Measurements from ENCODE around the gene SLC18A2. TPM values are rescaled to one million over a fixed set of nuclear protein-coding genes. Genes with fewer than 3 reads are reported as not detected.

Gene SLC18A2
- total RNA-seq, 1 donor from 2014 or later, result 1.0 TPM

DNA sequence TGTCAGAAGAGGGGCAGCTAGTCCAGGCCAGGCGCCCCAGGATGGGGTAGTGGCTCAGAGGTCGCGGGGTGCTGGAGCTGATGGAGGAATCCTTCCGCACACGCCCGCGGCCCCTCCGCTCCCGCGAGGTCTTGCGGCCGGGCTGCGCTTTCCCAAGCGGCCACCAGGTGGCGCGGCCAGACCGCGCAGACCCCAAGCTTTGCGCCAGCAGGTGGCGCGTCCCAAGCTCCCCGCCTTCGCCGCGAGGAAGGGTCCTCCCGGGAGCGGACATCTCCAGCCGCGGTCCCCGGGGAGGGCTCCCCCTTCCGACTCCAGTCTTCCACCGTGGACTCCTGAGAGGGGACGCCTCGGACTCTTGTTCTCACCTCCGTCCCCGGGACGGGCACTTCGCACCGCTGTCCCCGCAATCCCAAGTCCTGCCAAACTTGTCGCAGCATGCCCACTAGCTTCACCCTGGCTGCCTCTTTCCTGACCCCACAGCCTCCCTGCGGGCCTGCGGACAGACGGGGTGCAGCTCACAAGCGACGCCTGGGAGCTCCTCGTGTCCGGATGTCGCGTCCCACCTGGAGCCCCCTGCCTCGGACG, 24.2 kb upstream of the SLC18A2 start:
- H3K9ac ChIP-seq (ENCODE audit: low read depth in 1 of 3, low read length in 3 of 3), result peak overlapping the region in 2 of 3 donors; percentile 38 to 54
- peaks cover 34 to 54% (median 51%) of the 10 kb centered on the region in 3 donors for H3K27me3 ChIP-seq (ENCODE audit: control insufficient read depth in 3 of 3, insufficient read depth in 3 of 3, low read length in 3 of 3)

DNA sequence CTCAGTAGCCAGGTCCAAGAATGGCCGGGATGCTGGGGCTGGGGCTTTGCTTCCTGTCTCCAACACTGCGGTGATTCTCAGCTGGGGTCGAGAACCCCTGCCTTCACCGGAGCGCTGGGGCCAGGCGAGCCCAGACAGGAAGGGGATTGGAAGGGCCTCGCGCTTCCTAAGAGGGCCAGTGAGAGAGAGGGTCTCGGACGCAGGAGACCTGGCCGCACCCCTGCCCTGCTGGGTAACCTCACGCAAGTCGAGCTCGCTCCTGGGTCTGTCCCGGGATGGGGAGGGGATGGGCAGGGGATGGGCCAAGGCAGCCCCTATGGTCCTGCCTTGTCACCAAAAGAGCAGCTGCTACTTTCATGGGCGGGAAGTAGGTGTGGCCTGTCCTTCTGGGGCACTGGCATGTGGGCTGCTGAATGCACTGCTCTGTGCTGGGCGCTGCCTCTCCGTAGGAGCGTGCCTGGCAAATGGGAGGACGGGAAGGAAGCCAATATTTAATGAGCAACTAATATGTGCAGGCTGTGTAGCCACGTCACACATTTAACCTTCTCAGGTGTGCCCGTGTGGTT, 23.6 kb upstream of the SLC18A2 start:
- Histone ChIP-seq H3K9ac (ENCODE audit: low read depth in 1 of 3, low read length in 3 of 3) (peak overlapping the region in 1 of 3 donors; percentile 54), H3K36me3 (ENCODE audit: control insufficient read depth in 3 of 3, insufficient read depth in 3 of 3, low read length in 3 of 3) (no peaks in the 10 kb centered on the region), H3K27ac (ENCODE audit: low read depth, low read length) (no peak overlapping the region), H3K27me3 (ENCODE audit: control insufficient read depth in 3 of 3, insufficient read depth in 3 of 3, low read length in 3 of 3) (peaks cover 34 to 54% (median 52%) of the 10 kb centered on the region in 3 donors), H3K4me3 (ENCODE audit: low read length in 3 of 3) (peak overlapping the region; percentile 52 to 66 (median 57)), H3K9me3 (ENCODE audit: control insufficient read depth in 3 of 3, low read length in 3 of 3) (peaks cover 0 to 4% (median 4%) of the 10 kb centered on the region in 3 donors), H3K4me1 (ENCODE audit: control insufficient read depth in 3 of 3, insufficient read depth in 3 of 3, low read length in 3 of 3) (peaks cover 7 to 12% (median 9%) of the 10 kb centered on the region in 3 donors)

More for the DNA sequence above, 24.2 kb upstream of the SLC18A2 start:
- H3K36me3 ChIP-seq (ENCODE audit: control insufficient read depth in 3 of 3, insufficient read depth in 3 of 3, low read length in 3 of 3), result no peaks in the 10 kb centered on the region
- H3K9me3 ChIP-seq (ENCODE audit: control insufficient read depth in 3 of 3, low read length in 3 of 3), result peaks cover 0 to 4% (median 4%) of the 10 kb centered on the region in 3 donors
- no peak overlapping the region for H3K27ac ChIP-seq (ENCODE audit: low read depth, low read length)
- peak overlapping the region; percentile 52 to 66 (median 57) for H3K4me3 ChIP-seq (ENCODE audit: low read length in 3 of 3)
- H3K4me1 ChIP-seq (ENCODE audit: control insufficient read depth in 3 of 3, insufficient read depth in 3 of 3, low read length in 3 of 3), result peaks cover 7 to 12% (median 9%) of the 10 kb centered on the region in 3 donors

DNA sequence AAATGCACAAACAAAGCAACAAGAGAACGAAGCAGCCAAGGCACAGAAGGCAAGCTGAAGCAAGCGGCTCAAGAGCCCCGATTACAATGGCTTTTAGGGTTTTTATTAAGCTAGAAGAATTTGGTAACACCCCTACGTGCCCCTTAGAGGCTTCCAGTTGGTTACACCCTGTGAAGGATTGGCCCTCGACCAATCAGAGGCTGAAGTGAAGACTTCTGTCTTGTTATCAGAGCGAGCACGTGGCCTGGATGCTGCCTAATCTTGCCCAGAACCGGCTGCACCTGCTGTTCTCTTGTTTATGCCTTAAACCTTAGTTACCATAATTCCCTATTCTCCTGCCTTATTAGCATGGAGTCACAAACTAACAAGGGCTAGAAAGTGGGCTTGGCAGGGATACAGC, 22.3 kb upstream of the SLC18A2 start:
- Histone ChIP-seq H3K27ac (ENCODE audit: low read depth, low read length) (no peak overlapping the region), H3K27me3 (ENCODE audit: control insufficient read depth in 3 of 3, insufficient read depth in 3 of 3, low read length in 3 of 3) (peaks cover 34 to 58% (median 51%) of the 10 kb centered on the region in 3 donors), H3K9me3 (ENCODE audit: control insufficient read depth in 3 of 3, low read length in 3 of 3) (no peaks in the 10 kb centered on the region)

DNA sequence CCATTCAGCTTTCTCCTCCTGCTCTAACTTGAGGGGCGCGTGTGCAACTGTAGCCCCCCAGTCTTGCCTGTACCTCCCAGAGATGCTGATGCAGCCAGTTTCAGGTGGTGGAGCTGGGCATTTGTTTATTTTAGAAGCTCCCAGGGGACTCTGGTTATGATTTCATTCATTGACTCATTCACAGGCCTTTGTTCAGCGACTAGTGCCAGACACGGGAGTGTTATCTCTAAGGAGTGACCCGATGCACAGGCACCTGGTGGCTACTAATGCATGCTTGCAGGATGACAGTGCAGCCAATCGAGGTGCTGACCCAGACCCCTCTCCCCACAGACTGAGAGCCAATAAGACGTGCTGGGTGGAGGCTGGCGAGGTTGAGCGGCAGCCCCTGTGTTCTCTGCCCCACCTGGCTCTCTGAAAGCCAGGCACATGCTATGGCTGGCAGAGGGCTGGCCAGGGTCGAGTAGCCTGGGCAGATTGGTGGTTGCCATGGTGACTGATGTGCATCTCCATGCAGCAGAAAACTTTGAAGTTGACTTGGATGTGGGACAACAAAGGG, 19.7 kb upstream of the SLC18A2 start:
- peaks cover 7 to 11% (median 9%) of the 10 kb centered on the region in 3 donors for H3K4me1 ChIP-seq (ENCODE audit: control insufficient read depth in 3 of 3, insufficient read depth in 3 of 3, low read length in 3 of 3)
- no peaks in the 10 kb centered on the region for H3K36me3 ChIP-seq (ENCODE audit: control insufficient read depth in 3 of 3, insufficient read depth in 3 of 3, low read length in 3 of 3)
- H3K9me3 ChIP-seq (ENCODE audit: control insufficient read depth in 3 of 3, low read length in 3 of 3), result no peaks in the 10 kb centered on the region
- no peak overlapping the region for H3K27ac ChIP-seq (ENCODE audit: low read depth, low read length)
- H3K27me3 ChIP-seq (ENCODE audit: control insufficient read depth in 3 of 3, insufficient read depth in 3 of 3, low read length in 3 of 3), result peaks cover 17 to 47% (median 31%) of the 10 kb centered on the region in 3 donors
- no peak overlapping the region for H3K9ac ChIP-seq (ENCODE audit: low read depth in 1 of 3, low read length in 3 of 3)
- H3K4me3 ChIP-seq (ENCODE audit: low read length in 3 of 3), result no peak overlapping the region

More for the DNA sequence above, 22.3 kb upstream of the SLC18A2 start:
- peaks cover 7 to 12% (median 9%) of the 10 kb centered on the region in 3 donors for H3K4me1 ChIP-seq (ENCODE audit: control insufficient read depth in 3 of 3, insufficient read depth in 3 of 3, low read length in 3 of 3)
- H3K9ac ChIP-seq (ENCODE audit: low read depth in 1 of 3, low read length in 3 of 3), result no peak overlapping the region
- no peak overlapping the region for H3K4me3 ChIP-seq (ENCODE audit: low read length in 3 of 3)
- H3K36me3 ChIP-seq (ENCODE audit: control insufficient read depth in 3 of 3, insufficient read depth in 3 of 3, low read length in 3 of 3), result no peaks in the 10 kb centered on the region

DNA sequence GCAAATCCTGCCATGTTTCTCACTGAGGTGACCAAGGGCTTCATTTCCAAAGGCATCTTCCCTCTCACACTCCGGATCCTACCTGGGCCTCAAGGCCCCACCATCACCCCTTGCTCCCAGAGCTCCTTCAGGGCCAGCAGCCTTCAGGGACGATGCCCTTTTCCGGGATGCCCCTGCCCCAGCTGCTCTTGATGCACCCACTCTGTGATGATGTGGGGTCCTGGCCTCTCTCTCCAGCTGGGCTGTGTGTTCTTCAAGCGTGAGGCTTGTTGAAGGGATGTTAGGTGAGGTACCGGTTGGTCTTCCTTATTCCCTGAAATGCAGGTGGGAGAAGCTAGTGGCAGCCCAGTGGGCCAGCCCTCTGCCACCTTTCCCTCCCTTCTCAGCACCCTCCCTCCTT, 18.4 kb upstream of the SLC18A2 start:
- Histone ChIP-seq H3K36me3 (ENCODE audit: control insufficient read depth in 3 of 3, insufficient read depth in 3 of 3, low read length in 3 of 3) (no peaks in the 10 kb centered on the region), H3K4me1 (ENCODE audit: control insufficient read depth in 3 of 3, insufficient read depth in 3 of 3, low read length in 3 of 3) (no peaks in the 10 kb centered on the region), H3K9ac (ENCODE audit: low read depth in 1 of 3, low read length in 3 of 3) (no peak overlapping the region), H3K27ac (ENCODE audit: low read depth, low read length) (no peak overlapping the region), H3K4me3 (ENCODE audit: low read length in 3 of 3) (no peak overlapping the region), H3K27me3 (ENCODE audit: control insufficient read depth in 3 of 3, insufficient read depth in 3 of 3, low read length in 3 of 3) (peaks cover 6 to 36% (median 27%) of the 10 kb centered on the region in 3 donors), H3K9me3 (ENCODE audit: control insufficient read depth in 3 of 3, low read length in 3 of 3) (no peaks in the 10 kb centered on the region)

DNA sequence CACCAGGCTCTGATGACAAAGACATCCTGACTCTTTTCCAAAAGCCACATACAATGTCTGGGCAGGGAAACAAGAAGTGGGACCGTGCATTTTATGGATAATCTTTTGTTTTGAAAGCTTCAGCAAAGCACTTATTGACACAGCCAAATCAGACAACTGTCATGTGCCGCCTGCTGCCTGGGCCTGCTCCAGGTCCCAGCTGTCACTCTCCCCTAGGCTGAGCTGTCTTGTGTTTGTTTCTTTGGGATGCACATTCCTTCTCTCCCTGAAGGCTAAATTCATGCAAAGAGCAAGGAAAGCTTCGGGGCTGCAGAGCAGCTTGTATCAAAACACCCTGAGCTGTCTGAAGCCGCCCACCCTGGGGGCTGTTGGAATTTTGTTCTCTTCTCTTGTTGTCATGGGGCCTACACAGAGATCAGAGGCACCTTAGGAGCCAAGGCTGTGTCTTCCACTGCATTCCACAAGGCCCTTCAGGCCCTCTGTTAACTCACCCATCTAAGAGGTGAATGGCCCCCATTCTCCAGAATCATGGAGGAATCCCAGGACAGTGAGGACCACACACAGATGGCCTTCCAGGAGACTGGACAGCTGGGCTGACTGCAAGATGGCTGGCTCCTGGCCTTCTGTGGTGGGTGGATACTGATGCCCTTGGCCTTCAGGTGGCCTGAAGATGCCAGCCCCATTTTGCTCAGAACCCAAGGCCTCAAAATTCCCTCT, 17.8 kb upstream of the SLC18A2 start:
- Histone ChIP-seq H3K9ac (ENCODE audit: low read depth in 1 of 3, low read length in 3 of 3) (no peak overlapping the region), H3K4me3 (ENCODE audit: low read length in 3 of 3) (no peak overlapping the region), H3K9me3 (ENCODE audit: control insufficient read depth in 3 of 3, low read length in 3 of 3) (no peaks in the 10 kb centered on the region), H3K4me1 (ENCODE audit: control insufficient read depth in 3 of 3, insufficient read depth in 3 of 3, low read length in 3 of 3) (no peaks in the 10 kb centered on the region), H3K36me3 (ENCODE audit: control insufficient read depth in 3 of 3, insufficient read depth in 3 of 3, low read length in 3 of 3) (no peaks in the 10 kb centered on the region), H3K27me3 (ENCODE audit: control insufficient read depth in 3 of 3, insufficient read depth in 3 of 3, low read length in 3 of 3) (peaks cover 5 to 36% (median 26%) of the 10 kb centered on the region in 3 donors), H3K27ac (ENCODE audit: low read depth, low read length) (no peak overlapping the region)

DNA sequence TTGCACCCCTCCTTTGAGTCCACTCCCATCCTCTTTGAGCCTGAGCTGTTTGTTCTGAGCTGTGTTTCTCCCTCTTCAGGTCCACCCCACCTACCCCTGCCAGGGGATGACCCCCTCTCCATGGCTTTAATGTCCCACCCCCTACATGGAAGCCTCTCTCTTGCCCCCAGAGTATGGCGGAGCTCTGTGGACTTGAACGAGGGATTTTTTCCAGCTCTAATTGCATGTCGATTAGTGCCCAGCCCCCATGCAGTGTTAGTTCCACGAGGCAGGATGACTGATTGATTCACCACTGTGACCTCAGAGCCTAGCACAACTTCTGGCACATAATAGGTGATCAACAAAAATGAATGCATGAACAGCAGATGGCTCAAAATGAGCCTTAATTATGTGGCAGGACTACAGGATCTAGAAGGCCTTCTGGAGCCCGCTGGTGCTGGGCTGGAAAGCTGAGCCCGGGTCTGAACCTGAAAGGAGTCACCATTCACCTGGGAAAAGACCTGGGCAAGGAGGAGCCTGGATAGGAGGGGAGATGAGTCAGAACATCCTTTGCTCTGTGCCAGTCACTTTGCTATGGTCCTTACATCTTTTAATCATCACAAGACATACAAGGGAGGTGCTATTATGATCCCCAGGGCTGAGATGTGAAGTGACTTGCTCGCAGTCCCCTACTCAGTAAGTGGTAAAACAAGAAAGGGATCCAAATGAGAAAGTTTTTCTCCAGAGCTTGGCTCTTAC, 17.1 kb upstream of the SLC18A2 start:
- H3K27me3 ChIP-seq (ENCODE audit: control insufficient read depth in 3 of 3, insufficient read depth in 3 of 3, low read length in 3 of 3), result peaks cover 7 to 32% (median 31%) of the 10 kb centered on the region in 3 donors

DNA sequence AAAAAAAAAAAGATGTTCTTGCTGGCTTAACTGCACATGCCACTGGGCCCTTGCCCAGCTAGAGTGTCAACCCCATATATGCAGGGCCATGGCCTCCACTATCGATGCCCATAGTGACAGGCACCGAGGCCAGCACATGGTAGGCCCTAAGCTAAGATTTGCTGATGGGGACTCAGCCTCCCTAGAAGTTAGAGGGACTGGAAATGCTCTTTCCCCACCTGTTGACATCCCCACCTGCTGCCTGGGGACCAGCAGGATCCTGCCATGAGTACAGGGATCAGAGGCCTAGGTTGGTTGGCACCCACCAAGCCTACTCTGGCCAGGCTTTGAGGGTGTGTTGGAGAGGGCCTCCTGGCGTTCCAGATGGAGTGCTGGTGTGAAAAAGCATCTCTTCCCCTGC, 16.0 kb upstream of the SLC18A2 start:
- no peak overlapping the region for H3K27ac ChIP-seq (ENCODE audit: low read depth, low read length)
- no peak overlapping the region for H3K9ac ChIP-seq (ENCODE audit: low read depth in 1 of 3, low read length in 3 of 3)
- peaks cover 7 to 35% (median 28%) of the 10 kb centered on the region in 3 donors for H3K27me3 ChIP-seq (ENCODE audit: control insufficient read depth in 3 of 3, insufficient read depth in 3 of 3, low read length in 3 of 3)
- H3K36me3 ChIP-seq (ENCODE audit: control insufficient read depth in 3 of 3, insufficient read depth in 3 of 3, low read length in 3 of 3), result no peaks in the 10 kb centered on the region
- no peaks in the 10 kb centered on the region for H3K4me1 ChIP-seq (ENCODE audit: control insufficient read depth in 3 of 3, insufficient read depth in 3 of 3, low read length in 3 of 3)
- H3K9me3 ChIP-seq (ENCODE audit: control insufficient read depth in 3 of 3, low read length in 3 of 3), result no peaks in the 10 kb centered on the region
- no peak overlapping the region for H3K4me3 ChIP-seq (ENCODE audit: low read length in 3 of 3)

More for the DNA sequence above, 17.1 kb upstream of the SLC18A2 start:
- H3K9ac ChIP-seq (ENCODE audit: low read depth in 1 of 3, low read length in 3 of 3), result no peak overlapping the region
- no peak overlapping the region for H3K4me3 ChIP-seq (ENCODE audit: low read length in 3 of 3)
- no peaks in the 10 kb centered on the region for H3K9me3 ChIP-seq (ENCODE audit: control insufficient read depth in 3 of 3, low read length in 3 of 3)
- no peaks in the 10 kb centered on the region for H3K4me1 ChIP-seq (ENCODE audit: control insufficient read depth in 3 of 3, insufficient read depth in 3 of 3, low read length in 3 of 3)
- H3K36me3 ChIP-seq (ENCODE audit: control insufficient read depth in 3 of 3, insufficient read depth in 3 of 3, low read length in 3 of 3), result no peaks in the 10 kb centered on the region
- no peak overlapping the region for H3K27ac ChIP-seq (ENCODE audit: low read depth, low read length)

DNA sequence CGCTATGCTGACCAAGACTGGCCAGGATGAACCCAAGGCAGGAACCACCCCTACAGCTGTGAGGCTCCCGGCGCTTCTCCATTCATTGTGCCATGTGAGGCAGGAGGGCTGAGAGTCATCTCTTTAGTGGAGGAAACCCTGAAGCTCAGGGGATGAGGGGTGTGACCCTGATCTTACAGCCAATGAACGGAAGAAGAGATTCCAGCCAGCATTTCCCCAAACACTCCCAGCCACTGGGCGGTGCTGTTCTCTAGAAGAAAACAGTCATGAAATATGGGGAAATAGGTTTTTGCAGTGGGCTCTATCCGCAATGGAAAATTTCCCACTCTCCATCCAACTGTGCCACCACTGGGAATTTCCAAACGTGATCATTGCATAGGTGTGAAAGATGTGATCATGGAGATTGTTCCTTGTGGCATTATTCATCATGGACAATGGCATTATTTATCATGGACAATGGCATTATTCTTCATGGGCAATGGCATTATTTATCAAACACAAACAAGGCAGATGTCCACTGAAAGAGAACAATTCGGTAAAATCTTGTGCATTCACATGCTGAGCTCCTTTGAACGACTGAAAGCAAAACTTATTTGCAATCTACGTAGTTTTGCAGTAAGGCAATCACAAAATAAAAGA, 14.0 kb upstream of the SLC18A2 start:
- Histone ChIP-seq H3K36me3 (ENCODE audit: control insufficient read depth in 3 of 3, insufficient read depth in 3 of 3, low read length in 3 of 3) (no peaks in the 10 kb centered on the region), H3K27me3 (ENCODE audit: control insufficient read depth in 3 of 3, insufficient read depth in 3 of 3, low read length in 3 of 3) (peaks cover 7 to 32% (median 22%) of the 10 kb centered on the region in 3 donors), H3K27ac (ENCODE audit: low read depth, low read length) (no peak overlapping the region), H3K9me3 (ENCODE audit: control insufficient read depth in 3 of 3, low read length in 3 of 3) (no peaks in the 10 kb centered on the region), H3K4me3 (ENCODE audit: low read length in 3 of 3) (no peak overlapping the region), H3K9ac (ENCODE audit: low read depth in 1 of 3, low read length in 3 of 3) (no peak overlapping the region), H3K4me1 (ENCODE audit: control insufficient read depth in 3 of 3, insufficient read depth in 3 of 3, low read length in 3 of 3) (no peaks in the 10 kb centered on the region)

All from skeletal muscle tissue (tissue), 4 donors.